BJ (cell line): Measurements from ENCODE around the gene DIP2C. TPM values are rescaled to one million over a fixed set of nuclear protein-coding genes. Genes with fewer than 3 reads are reported as not detected.

Experiments used
- CTCF ChIA-PET: fragments of 350-600 bp; formaldehyde crosslinking; extraction: SDS; loops from one replicate; lab custom pipeline; 2021; ENCODE audit warnings: antibody characterized with exemption, inconsistent platforms; lab: Yijun Ruan, JAX
- POLR2A ChIA-PET: fragments of 300-600 bp; sonication (Branson Sonifier 250); formaldehyde crosslinking; extraction: SDS; loops from one replicate; lab custom pipeline; 2021; ENCODE audit warnings: antibody characterized with exemption; lab: Charles Lee
- DNase-seq: peaks from one replicate; pipeline ENCODE4 v3.0.0-alpha.2; 2011; ENCODE audit warnings: low read depth
- H3K27me3 ChIP-seq: 2 replicates; pipeline ENCODE4 v1.6.0; 2011; ENCODE audit warnings: low read length; ENCODE audit not compliant: control insufficient read depth, insufficient read depth
- H3K36me3 ChIP-seq: 2 replicates; pipeline ENCODE4 v1.5.1; 2011; ENCODE audit warnings: low read length; ENCODE audit not compliant: control insufficient read depth, insufficient read depth
- H3K4me3 ChIP-seq: 2 replicates; pipeline ENCODE4 v1.5.1; 2011; ENCODE audit warnings: low read depth, mild to moderate bottlenecking, control low read depth, low read length
- polyA plus RNA-seq: library from polyadenylated mRNA; depleted of rRNA; stranded (reverse); fragments of >200 nt; gene quantifications from 2 replicates; pipeline ENCODE4 v1.2.3, GENCODE V29; 2011
- TF ChIP-seq, protein P1 (sequence below): IDR thresholded peaks from 2 replicates; pipeline ENCODE4 v1.5.1; 2011; ENCODE audit warnings: low read depth, mild to moderate bottlenecking, control low read depth, inconsistent platforms, low read length, moderate library complexity; ENCODE audit not compliant: insufficient read depth

DIP2C gene
- polyA plus RNA-seq, 1 experiment: 9.3 TPM

DNA sequence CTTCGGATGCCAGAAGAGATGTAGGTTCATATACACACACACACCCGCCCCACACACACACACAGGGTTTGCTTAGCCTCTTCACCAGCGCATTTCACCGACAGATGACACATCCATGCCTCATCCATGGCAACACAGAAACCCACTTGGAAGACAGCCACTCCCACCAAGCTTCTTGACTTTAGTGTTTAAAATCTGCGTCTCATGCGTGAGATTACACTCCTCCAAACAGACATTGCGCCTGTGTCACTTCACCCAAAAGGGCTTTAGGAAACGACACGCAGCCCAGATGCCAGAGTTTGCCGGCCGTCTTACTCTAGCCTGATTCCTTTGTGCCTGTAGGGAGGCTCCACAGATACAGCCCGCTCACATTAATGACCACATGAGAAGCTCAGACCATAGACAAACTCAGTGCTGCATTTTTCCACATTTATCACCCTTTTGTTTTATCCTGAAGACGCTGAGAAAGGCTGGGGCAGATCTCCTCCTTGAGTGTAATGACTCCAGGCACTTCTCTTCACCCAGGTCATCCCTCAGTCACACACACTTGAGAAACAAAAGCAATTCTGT lies 73.8 kb downstream of the DIP2C start:
- H3K36me3 ChIP-seq: no peaks in the 10 kb centered on the region
- ChIA-PET POLR2A (no interaction called here), CTCF (no interaction called here)
- TF ChIP-seq, protein P1, sequence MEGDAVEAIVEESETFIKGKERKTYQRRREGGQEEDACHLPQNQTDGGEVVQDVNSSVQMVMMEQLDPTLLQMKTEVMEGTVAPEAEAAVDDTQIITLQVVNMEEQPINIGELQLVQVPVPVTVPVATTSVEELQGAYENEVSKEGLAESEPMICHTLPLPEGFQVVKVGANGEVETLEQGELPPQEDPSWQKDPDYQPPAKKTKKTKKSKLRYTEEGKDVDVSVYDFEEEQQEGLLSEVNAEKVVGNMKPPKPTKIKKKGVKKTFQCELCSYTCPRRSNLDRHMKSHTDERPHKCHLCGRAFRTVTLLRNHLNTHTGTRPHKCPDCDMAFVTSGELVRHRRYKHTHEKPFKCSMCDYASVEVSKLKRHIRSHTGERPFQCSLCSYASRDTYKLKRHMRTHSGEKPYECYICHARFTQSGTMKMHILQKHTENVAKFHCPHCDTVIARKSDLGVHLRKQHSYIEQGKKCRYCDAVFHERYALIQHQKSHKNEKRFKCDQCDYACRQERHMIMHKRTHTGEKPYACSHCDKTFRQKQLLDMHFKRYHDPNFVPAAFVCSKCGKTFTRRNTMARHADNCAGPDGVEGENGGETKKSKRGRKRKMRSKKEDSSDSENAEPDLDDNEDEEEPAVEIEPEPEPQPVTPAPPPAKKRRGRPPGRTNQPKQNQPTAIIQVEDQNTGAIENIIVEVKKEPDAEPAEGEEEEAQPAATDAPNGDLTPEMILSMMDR: no peak
- no peak for DNase-seq
- H3K27me3 ChIP-seq: no peaks in the 10 kb centered on the region
- H3K4me3 ChIP-seq: no peak overlapping the region

DNA sequence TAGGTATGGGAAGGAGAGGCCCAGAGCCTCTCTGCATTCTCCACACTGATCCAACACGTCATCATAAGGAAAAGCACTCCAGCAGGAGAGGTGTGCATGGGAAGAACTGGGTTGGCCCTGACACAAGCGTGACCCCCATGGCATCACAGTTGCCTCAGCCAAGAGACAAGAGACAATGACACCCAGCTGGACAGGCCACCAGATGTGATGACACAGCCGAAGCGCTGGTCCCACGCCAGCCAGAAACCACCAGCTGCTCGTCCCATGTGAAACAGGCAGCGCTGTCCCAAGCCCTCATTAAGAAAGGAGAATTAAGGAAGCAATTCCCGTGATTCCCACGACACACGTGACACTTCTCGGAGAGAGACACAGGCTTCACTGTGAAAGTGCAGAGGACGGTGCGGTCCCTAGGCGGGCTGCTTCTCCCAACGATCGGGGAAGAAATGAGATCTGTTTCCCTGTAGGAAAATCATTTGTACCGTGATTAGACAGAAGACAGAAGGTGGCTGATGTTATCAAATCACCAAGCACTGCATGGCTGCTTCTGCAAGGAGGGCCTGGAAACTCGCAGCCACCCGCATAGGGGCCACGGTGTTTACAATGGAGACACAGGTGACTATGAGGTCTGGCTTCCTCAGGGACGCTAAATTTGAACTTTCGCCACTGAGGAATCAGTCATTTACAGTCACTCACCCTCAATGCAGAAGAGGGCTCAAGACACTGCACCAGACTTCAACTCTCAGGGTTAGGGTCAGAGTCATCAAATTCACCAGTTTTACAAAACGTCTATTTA lies 74.5 kb downstream of the DIP2C start:
- Histone ChIP-seq H3K4me3 (no peak overlapping the region), H3K27me3 (no peaks in the 10 kb centered on the region), H3K36me3 (no peaks in the 10 kb centered on the region)
- ChIA-PET POLR2A (no interaction called here), CTCF (no interaction called here)
- TF ChIP-seq, protein P1: no peak
- no peak for DNase-seq

DNA sequence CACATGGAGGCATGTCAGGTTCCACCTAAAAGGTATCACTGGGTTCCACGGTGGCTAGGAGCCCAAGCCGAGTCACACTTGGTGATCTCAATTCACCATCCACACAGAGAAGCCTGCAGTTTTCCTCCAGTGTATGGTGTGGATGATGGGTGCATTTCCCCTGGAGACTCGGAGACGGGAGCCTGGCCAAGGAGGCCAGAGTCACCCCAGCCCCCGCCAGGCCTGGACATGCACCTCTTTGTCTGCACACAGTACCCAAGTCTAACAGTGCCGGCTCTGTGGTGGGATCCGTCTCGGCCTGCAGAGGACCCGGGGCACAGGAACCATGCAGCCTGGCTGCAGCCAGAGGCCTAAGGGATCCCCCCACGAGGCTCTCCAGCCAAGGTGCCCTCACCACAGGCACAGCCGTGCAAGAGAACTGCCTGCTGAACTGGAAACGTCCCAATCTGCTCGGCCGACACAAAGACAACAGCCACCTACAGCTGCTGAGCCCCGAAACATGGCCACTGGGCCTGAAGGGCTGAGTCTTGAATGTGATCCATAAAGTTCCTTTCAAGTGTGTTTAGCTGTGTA lies 75.2 kb downstream of the DIP2C start:
- POLR2A ChIA-PET: no interaction called here
- DNase-seq: no peak
- Histone ChIP-seq H3K27me3 (no peaks in the 10 kb centered on the region), H3K36me3 (no peaks in the 10 kb centered on the region), H3K4me3 (no peak overlapping the region)
- CTCF ChIA-PET: no interaction called here
- TF ChIP-seq, protein P1: no peak

DNA sequence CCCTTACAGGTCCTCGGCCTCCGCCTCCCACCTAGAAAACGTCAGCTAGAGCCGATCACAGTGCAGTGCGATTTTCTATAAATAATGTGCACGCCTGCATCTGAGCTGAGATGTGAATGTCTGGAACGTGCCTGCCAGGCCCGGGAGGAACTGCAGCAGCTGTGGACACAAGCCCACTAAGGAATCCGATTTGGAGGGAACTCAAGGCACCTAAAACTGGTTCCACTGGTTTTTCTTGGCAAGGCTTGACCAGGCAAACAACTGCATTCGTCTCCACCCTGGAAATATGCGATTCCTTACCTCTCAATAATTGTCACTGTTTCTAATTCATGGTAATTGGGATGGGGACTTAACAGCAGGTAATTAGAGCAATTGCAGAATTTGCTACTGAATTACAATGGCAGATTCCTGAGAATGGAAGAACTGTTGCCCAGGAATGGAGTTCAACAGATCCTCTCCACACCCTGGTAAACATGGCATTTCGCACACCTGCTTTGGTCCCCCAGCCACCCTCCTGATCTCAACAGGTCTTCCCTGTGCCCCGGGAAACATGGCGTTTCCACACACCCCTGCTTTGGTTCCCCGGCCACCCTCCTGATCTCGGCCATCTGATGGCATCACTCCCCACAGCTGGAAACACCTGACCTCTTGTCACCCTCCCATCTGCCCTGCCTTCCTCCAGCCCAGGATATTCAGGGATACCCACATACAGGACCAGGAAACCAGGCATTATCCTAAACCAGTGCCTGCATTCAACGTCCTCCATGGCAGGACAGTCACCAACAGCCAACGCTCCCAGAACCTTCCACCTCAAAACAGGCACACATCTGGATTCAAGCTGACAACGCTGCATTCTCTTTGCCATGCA lies 76.0 kb downstream of the DIP2C start:
- H3K27me3 ChIP-seq: no peaks in the 10 kb centered on the region
- ChIA-PET CTCF (no interaction called here), POLR2A (no interaction called here)
- DNase-seq: no peak
- TF ChIP-seq, protein P1: no peak
- H3K36me3 ChIP-seq: no peaks in the 10 kb centered on the region
- H3K4me3 ChIP-seq: no peak overlapping the region
